ENCODE measurements around the gene GOLPH3. TPM values are rescaled to one million over a fixed set of nuclear protein-coding genes. Genes with fewer than 3 reads are reported as not detected.

Gene GOLPH3
- total and polyA plus RNA-seq, 7 donors, result 23.0 to 55.3 (median 31.0) TPM

- Histone ChIP-seq H3K4me3 (no peak overlapping the region), H3K36me3 (ENCODE audit: insufficient read depth in 1 of 2, low read depth in 1 of 2) (no peaks in the 10 kb centered on the region), H3K9me3 (no peaks in the 10 kb centered on the region), H3K27ac (no peak overlapping the region), H3K27me3 (ENCODE audit: insufficient read depth in 3 of 3, low read length in 2 of 3) (no peaks in the 10 kb centered on the region), H3K4me1 (no peaks in the 10 kb centered on the region)
- no peak for DNase-seq
- ATAC-seq, result peak in 2 of 4 donors; percentile 52 to 67
- 85 to 87% (median 85%) methylated on average over 2 of the region's 2 CpGs for WGBS, 3 donors
- intact Hi-C loops (cut with DNase I), result no loop called here
- no peak for TF ChIP-seq CTCF (IDR thresholded peaks at IDR 0.05)
These were observed 28.3 kb upstream of the GOLPH3 start for GRCh38 chr5:32202394-32202793.

- intact Hi-C loops (cut with DNase I), result no loop called here
- peak in 2 of 4 donors; percentile 5 to 23 for ATAC-seq
- WGBS, 3 donors, result 41 to 44% (median 44%) methylated on average over 3 of the region's 3 CpGs
These were observed 27.1 kb upstream of the GOLPH3 start for GRCh38 chr5:32201122-32201753.

GRCh38 chr5:32197032-32197431 lies 22.9 kb upstream of the GOLPH3 start:
- no peak for TF ChIP-seq CTCF (IDR thresholded peaks at IDR 0.05)
- whole genome bisulfite sequencing, 3 donors, result 40 to 79% (median 57%) methylated on average over 6 of the region's 6 CpGs
- intact Hi-C loops (cut with DNase I), result no loop called here

More at GRCh38 chr5:32201122-32201753, 27.1 kb upstream of the GOLPH3 start:
- DNase-seq, result no peak
- no peaks in the 10 kb centered on the region for H3K36me3 ChIP-seq (ENCODE audit: insufficient read depth in 1 of 2, low read depth in 1 of 2)
- H3K4me1 ChIP-seq, result no peaks in the 10 kb centered on the region
- no peak for TF ChIP-seq CTCF (IDR thresholded peaks at IDR 0.05)
- no peak overlapping the region for H3K4me3 ChIP-seq
- no peaks in the 10 kb centered on the region for H3K27me3 ChIP-seq (ENCODE audit: insufficient read depth in 3 of 3, low read length in 2 of 3)
- H3K9me3 ChIP-seq, result no peaks in the 10 kb centered on the region
- no peak overlapping the region for H3K27ac ChIP-seq

GRCh38 chr5:32195265-32195664 lies 21.1 kb upstream of the GOLPH3 start:
- H3K36me3 ChIP-seq (ENCODE audit: insufficient read depth in 1 of 2, low read depth in 1 of 2), result no peaks in the 10 kb centered on the region
- no peak overlapping the region for H3K4me3 ChIP-seq
- intact Hi-C loops (cut with DNase I), result no loop called here
- ATAC-seq (no peak), DNase-seq (no peak)
- no peaks in the 10 kb centered on the region for H3K27me3 ChIP-seq (ENCODE audit: insufficient read depth in 3 of 3, low read length in 2 of 3)
- no peak overlapping the region for H3K27ac ChIP-seq
- TF ChIP-seq CTCF (IDR thresholded peaks at IDR 0.05), result no peak
- WGBS, 3 donors, result 78 to 87% (median 79%) methylated on average over 5 of the region's 5 CpGs
- peaks cover 8% of the 10 kb centered on the region for H3K4me1 ChIP-seq
- H3K9me3 ChIP-seq, result no peaks in the 10 kb centered on the region

More at GRCh38 chr5:32197032-32197431, 22.9 kb upstream of the GOLPH3 start:
- Histone ChIP-seq H3K27me3 (ENCODE audit: insufficient read depth in 3 of 3, low read length in 2 of 3) (no peaks in the 10 kb centered on the region), H3K27ac (no peak overlapping the region), H3K4me3 (no peak overlapping the region), H3K4me1 (peaks cover 8% of the 10 kb centered on the region), H3K9me3 (no peaks in the 10 kb centered on the region), H3K36me3 (ENCODE audit: insufficient read depth in 1 of 2, low read depth in 1 of 2) (no peaks in the 10 kb centered on the region)
- ATAC-seq (peak in 3 of 4 donors; percentile 34 to 52 (median 46)), DNase-seq (no peak)

- DNase-seq, result peak; percentile 73 to 74
- WGBS, 3 donors, result 19 to 20% (median 19%) methylated on average over 7 of the region's 7 CpGs
- intact Hi-C loops (cut with DNase I), result no loop called here
- Histone ChIP-seq H3K27me3 (ENCODE audit: insufficient read depth in 3 of 3, low read length in 2 of 3) (no peaks in the 10 kb centered on the region), H3K4me3 (peak overlapping the region; percentile 20), H3K27ac (no peak overlapping the region), H3K4me1 (peaks cover 8% of the 10 kb centered on the region), H3K9me3 (no peaks in the 10 kb centered on the region), H3K36me3 (ENCODE audit: insufficient read depth in 1 of 2, low read depth in 1 of 2) (no peaks in the 10 kb centered on the region)
- ATAC-seq, result peak; percentile 46 to 80 (median 68)
- TF ChIP-seq CTCF (IDR thresholded peaks at IDR 0.05), result no peak
These were observed 19.5 kb upstream of the GOLPH3 start for GRCh38 chr5:32193591-32193990.
